GM21360 (cell line): ENCODE data around the gene TGFA.

Experiments used
- ATAC-seq: cut with Tn5 transposase; IDR thresholded peaks from one replicate; pipeline ENCODE4 v1.9.1; 2021; ENCODE audit warnings: mild to moderate bottlenecking, moderate library complexity; ENCODE audit not compliant: unreplicated experiment

The TGFA gene

DNA sequence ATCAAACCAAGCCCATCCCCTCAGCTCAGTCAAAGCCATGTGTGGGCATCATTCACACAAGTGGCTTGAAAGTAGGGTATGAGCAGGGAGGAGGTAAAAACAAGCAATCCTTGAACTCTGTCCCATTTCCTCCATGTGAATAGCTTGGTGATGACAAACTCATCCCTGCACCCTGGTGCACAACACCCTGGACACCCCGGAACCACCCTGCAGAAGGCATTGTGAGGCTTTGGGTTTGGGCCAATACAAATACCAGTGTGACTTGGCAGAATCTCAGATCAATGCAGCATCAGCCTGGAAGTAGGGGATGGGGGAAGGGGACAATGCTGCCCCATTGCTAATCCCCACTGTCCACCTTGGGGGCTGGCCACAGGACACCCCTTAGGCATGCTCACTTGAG, 28.6 kb downstream of the TGFA start:
- no peak for ATAC-seq

DNA sequence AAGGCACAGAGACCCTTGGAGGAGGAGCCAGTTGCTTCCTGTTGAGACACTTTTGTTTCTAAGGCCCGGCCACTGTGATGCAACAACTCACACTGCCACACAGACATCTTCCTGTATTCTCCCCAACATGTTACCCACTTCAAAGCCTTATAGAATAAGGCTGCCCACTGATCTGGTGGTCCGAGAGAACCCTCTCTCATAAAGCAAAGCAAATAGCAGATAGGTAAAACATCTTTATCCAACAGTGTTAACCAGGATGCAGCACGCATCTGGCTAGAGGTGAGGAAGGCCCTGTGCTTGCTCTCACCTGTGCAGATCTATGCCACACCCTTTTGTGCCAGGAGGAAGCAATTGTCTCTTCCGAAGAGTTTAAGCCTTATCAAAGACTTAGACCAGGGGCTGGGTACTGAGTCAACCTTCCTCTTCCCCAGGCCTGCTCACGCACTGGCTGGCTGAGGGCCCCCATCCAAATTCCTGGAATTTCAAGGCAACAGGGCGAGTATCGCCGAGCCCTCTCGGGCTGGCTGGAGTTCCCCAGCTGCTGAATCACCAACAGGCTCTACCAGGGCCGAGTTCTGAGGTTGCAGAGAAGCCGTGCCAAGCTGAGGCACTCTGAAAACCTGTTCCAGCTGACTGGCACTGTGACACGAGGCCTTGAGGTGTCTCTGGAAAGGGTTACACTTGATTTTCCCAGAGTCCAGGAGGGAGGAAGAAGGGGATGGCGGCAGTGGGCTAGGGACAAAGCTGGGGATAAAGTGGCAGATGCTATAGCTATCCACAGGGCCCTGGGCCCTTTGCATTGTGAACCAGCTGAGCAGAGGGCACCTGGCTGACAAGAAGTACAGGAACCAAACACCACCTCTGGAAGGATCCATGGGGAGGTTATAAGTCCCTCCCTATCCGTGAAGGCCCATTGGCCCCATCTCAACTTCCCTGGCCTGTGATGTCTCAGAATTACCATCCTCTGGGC, 29.3 kb downstream of the TGFA start:
- ATAC-seq = no peak

GRCh38 chr2:70523672-70523995, 30.0 kb downstream of the TGFA start:
- no peak for ATAC-seq

DNA sequence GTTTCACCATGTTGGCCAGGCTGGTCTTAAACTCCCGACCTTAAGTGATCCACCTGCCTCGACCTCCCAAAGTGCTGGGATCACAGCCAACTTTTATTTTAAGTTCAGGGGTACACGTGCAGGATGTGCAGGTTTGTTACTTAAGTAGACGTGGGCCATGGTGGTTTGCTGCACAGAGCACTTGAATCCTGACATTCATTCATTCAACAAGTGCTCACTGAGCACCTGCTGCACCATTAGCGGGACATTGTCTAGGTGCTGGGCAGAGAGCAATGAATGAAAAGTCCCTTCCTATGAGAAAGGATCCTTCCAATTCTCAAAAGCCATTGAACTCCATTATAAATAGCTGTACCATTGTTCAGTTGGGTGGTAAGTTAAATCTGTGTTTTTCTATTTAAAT, 31.0 kb downstream of the TGFA start:
- no peak for ATAC-seq

DNA sequence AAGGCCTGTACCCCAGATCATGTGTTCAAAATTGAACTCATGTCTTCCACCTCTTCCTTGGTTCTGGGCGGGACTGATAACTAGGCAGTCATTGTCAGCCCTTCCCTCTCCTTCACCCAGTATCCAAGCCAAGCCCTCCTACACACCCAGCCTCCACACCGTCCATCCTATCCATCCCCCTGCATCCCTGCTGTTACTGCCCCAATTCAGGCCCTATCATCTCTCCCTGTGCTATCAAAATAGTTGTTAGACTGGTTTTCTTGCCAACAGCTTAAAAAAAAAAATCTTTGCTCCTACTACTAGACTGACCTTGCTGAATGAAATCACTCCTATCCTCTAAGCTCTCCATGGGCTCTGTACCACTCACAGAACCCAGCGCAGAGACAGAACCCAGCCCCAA, 32.8 kb downstream of the TGFA start:
- no peak for ATAC-seq

DNA sequence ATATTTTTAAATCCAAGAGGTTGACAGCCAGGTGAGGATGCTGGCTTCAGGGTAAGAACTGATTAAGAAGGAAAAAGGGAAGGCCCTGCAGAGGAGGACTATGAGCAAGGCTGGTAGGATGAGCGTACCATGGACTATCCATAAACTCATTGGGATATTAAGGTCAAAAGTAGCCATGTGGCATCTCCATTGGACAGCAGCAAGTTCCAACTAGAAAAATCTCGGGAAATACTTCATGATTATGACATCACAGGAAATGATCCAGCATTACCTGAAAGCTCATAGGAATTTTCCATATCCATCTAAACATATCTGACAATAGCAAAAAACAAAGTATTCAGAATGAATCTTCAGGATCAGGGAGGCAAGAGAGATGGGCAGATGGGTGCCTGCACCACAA, 34.2 kb downstream of the TGFA start:
- ATAC-seq = no peak

DNA sequence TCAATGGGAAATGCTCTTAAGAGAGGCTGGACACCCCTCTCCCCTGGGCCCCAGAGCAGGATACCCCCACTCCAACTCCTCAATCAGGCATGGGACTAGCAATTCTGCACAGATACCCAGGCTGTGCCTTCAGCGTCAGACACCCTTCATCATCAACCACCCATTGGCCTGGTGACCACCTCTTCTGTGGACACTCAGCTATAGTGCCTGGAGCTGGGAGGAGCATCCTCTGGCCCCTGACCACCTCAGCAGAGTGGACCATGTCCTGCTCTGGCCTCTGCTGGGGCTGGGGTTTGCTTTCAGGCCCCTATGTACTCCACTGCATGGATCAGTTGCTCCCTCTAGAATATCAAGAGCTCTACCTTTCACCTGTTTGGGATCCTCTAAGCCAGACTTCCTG, 35.1 kb downstream of the TGFA start:
- ATAC-seq = no peak

GRCh38 chr2:70517804-70518203, 35.8 kb downstream of the TGFA start:
- ATAC-seq = no peak

GRCh38 chr2:70516596-70516995, 37.0 kb downstream of the TGFA start:
- ATAC-seq = peak; percentile 94

- ATAC-seq = no peak
Observed at GRCh38 chr2:70515938-70516337, 37.7 kb downstream of the TGFA start.

DNA sequence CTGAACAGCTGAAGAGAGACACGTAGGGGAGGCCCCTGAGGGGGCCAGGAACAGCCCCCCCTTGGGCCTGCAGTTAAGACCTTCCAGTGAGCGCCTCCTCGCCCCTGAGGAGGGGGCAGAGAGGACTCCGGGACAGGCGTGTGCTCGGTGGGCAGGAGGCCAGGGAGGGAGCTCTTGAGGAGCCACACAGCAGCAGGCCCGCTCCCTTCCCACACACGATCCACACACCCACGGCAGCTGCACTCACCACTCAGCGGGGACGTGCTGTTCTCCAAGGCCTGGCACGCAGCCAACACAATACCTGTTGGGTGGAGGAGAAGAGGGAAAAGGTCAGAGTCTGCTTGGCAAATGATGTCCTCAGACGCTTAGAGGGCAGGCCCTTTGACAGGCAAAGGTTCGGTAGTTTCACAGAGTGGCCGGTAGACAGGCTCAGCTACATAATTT, 39.0 kb downstream of the TGFA start:
- no peak for ATAC-seq

- no peak for ATAC-seq
Observed at GRCh38 chr2:70513738-70514137, 39.9 kb downstream of the TGFA start.

DNA sequence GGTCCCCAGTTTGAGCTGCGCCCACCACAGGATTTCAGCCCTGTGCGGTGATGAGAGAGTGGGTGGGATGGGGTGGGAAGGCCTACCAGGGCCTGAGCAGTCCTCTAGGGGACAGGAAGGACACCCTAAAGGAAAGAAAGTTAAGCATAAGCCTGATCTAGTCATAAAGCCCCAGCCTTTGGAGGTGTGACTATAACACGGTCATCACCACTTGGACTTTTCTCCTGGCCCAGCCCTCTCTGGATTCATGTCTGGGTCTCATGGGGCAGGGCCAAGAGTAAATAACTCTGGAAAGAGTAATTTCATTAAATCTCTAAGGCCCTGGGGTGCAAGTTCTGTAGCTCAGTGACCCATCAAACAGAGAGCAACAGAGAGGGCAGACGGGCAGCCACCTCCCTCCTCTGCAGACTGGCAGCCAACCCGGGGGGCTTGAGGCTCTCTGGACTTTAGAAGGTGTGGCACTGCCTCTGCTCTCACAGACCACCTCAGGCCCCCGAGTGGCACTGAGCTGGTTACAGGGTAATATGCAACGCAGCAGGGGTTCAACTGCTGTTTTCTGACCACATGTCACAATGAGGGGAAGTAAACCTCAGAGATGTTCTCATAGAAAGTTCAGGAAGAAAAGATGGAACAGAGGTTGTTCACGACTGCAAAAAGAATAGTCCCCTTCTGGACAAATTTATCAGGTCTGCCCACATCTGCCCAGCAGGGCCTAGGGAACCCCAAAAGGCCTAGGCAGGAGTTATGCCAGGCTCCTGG, 41.5 kb downstream of the TGFA start:
- no peak for ATAC-seq

DNA sequence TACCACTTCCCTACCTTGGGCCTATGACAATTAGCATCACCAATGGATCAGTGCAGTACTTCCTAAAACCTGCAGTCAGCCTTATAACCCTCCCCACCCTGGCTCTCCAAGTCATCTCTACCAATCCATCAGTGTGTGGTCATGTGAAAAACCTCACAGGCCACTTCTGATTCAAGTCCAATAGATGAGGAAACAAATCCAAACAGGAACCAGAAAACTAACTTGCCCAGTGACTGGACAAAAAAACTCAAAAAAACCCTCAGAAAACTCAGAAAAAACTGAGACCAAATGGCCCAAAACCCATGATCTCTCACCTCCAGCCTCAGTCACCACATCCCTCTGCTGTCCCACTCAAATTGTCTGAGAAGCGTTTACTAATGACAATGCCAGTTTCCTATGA, 43.3 kb downstream of the TGFA start:
- no peak for ATAC-seq

- ATAC-seq = no peak
Observed at GRCh38 chr2:70509565-70509964, 44.1 kb downstream of the TGFA start.

- ATAC-seq = no peak
Observed at GRCh38 chr2:70508711-70509462, 44.7 kb downstream of the TGFA start.

DNA sequence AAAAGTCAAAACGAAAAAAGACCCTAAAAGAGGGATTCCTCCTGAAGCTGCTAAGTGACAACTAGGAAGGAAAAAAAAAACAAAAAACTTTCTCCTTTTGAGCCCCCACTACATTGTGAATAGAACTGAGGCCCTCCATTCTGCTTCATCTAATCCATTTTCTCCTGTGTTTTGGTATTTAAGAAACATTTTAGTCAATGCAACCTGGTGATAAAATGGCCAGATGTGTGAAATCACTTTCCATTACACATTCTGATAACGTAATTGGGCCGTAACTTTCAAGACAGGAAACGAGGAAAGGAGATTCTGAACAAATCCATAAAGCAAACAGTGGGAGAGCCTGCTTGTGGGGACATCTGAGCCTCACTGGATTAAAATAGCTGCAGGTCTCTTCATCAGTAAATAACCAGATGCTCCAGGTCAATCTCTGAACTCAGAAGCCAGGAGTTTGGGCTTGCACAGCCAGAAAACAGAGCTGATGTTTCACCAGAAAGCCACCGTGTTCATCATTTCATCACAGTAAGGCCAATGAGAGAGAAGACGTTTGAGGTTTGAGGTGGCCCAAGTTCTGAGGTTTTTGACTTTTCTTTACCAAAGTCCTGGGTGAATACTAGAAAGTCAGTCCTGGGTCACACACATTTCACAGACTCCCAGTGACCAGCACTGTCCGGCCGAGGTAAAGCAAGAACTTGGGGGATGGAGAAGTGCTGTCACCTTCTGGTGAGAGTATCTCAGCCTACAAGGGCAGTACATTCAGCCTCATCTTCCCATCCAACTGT, 47.8 kb downstream of the TGFA start:
- ATAC-seq = no peak

GRCh38 chr2:70504750-70505149, 48.9 kb downstream of the TGFA start:
- no peak for ATAC-seq

GRCh38 chr2:70503896-70504295, 49.7 kb downstream of the TGFA start:
- ATAC-seq = no peak

GRCh38 chr2:70501728-70502127, 51.9 kb downstream of the TGFA start:
- ATAC-seq = no peak

DNA sequence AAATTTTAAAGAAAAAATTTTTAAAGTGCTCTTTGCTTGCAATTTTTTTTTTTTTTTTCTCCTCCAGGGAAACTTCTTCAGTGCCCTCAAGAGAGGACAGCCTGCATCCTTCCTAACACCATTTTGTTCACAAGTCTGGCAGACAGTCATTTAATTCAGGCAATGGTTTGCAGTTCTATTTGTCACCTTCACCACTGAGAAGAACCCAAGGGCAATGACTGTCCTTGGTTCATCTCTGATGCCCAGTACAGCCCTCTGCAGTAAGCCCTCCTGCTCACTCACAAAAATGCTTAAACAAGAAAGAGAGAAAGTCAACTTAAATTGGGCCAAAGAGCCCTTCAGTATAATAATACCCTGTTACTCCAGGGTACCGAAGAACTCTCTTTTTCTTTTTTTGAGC, 52.4 kb downstream of the TGFA start:
- no peak for ATAC-seq
